LNCaP clone FGC (cell line): ENCODE measurements around the gene SZRD1.

Experiments
- DNase-seq: peaks from one replicate; pipeline ENCODE4 v3.0.0-alpha.2; 2011; ENCODE audit warnings: low read depth
- H3K4me3 ChIP-seq: 2 replicates; pipeline ENCODE4 v1.5.1; 2011; ENCODE audit warnings: mild to moderate bottlenecking, low read depth, low read length, control low read depth
- CTCF ChIP-seq: IDR thresholded peaks from 2 replicates; pipeline ENCODE4 v1.5.1; 2012; ENCODE audit warnings: mild to moderate bottlenecking; ENCODE audit not compliant: control insufficient read depth, insufficient read depth; ENCODE audit errors: extremely low read depth

The SZRD1 gene

GRCh38 chr1:16440131-16440469 is 73.1 kb downstream of the SZRD1 start:
- peak overlapping the region; percentile 90 for H3K4me3 ChIP-seq
- no peak for TF ChIP-seq CTCF
- no peak for DNase-seq

DNA sequence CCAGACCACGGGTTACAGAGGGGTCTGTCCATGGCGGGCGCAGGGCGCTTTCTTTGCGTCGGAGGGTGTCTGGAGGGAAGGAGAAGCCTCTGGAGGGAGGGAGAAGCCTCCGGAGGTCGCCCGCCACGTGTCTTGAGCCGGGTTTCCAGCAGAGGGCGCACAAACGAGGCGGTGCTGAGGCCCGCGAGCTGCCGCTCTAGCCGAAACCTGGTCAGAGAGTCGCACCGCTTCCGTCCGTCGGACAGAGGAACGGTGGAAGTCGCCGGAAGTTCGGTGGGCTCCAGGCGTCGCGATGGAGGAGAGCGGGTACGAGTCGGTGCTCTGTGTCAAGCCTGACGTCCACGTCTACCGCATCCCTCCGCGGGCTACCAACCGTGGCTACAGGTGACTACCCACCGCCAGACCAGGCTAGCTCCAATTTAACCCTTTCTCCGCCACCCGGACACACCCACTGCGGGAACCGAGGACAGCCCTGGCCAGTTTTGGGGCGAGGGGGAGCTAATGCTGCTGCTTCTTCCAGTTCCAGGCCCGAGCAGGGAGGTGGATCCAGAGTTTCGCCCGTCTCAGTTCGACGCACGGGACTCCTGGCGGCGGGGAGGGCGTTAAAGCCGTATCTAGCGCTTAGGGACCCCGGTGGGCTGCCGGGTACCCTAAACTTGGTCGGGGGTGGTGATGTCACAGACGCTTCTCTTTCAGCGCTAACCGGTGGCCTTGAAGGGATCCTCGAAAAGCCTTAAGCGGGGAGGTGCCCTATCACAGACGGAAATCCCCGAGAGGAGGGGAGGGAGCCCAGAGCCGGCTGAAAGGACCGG is 73.6 kb downstream of the SZRD1 start, which contains the start of gene NECAP2:
TSS of gene NECAP2 (plus strand) at position 255 of the 812 bp plus-strand sequence. CDS start at position 293, 38 bp downstream.
- peak; percentile 32 for DNase-seq
- peak within 1 kb of the TSS; percentile 90 for H3K4me3 ChIP-seq
- peak; percentile 74 for TF ChIP-seq CTCF

DNA sequence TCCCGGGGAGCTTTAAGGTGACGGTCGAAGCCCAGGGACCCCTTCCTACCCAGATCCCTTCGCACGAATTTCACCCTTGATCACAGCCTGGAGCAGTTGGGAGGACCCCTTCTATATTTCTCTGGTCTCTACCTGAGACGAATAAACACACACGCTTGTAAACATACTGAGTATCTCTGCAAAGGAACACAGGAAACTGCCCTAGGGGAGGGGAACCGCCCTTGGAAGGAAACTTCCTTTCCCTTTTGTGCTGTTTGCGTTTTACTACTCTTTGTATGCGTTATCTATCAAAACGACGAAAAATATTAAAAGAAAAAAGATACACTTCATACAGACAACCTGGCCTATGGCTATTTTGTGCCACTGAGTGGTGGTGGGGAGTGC is 74.2 kb downstream of the SZRD1 start:
- DNase-seq, result no peak
- H3K4me3 ChIP-seq, result peak overlapping the region; percentile 90
- no peak for TF ChIP-seq CTCF

DNA sequence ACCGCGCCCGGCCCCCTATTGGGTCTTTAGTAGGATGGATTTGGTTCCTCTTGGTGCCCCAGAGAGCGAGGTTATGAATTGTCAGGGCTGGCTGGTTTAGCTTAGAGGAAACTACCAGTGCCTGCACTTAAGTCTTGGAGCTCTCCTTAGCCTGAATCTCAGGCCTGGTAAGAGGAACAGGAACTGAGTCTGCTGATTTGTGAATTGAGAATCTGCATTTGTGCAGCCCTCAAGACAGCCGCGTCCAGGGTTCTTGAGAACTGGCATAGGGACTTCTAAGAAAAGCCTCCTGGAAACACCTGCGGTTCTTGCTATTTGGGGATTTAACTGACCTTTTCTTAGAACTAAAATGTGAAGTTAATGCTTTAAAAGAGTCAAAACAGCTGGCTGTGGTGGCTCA is 75.2 kb downstream of the SZRD1 start:
- TF ChIP-seq CTCF, result no peak
- H3K4me3 ChIP-seq, result no peak overlapping the region
- no peak for DNase-seq

- H3K4me3 ChIP-seq, result no peak overlapping the region
- TF ChIP-seq CTCF, result no peak
- no peak for DNase-seq
Measured at GRCh38 chr1:16442941-16443340, 75.9 kb downstream of the SZRD1 start.

DNA sequence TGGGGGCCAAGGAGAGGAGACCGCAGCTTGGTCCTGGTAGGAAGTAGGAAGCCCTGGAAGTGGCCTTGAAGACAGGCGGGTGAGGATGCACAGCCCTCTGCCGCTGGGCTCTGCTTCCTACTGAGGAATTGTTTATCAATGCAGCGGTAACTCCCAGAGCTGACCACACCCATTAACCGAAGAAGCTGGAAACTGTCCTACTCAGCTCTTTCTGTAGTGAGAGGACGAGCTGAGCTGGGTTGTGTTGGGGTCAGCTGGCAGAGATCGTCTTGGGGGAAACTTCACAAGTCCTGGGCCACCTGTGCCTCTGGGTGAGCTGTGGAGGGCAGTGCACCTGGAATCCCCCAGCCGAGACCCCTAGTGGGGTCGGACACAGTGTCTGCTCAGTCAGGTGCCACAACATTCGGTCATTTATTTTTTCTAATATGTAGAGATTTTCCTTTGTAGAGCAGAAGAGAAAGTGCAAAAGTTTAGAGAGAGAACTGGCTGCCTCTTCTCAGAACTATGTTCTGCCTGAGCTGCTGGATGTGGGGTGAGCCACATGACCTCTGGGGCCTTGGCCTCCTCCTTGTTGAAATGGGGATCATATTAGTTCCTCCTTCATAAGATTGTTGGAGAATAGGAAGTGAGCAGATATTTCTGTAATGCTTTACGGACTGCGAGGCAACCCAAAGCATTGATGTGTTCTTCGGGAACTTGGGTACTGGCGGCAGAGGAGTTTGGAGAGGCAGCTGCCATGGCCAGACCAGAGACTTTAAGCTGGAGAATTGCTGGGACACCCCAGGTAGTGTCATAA is 77.1 kb downstream of the SZRD1 start:
- no peak overlapping the region for H3K4me3 ChIP-seq
- no peak for DNase-seq

More for the DNA sequence above, 77.1 kb downstream of the SZRD1 start:
- TF ChIP-seq CTCF, result no peak
